Right ventricle myocardium superior (tissue), 1 donor: ENCODE data around the gene FAM228B. TPM values are rescaled to one million over a fixed set of nuclear protein-coding genes. Genes with fewer than 3 reads are reported as not detected.

Experiments
- ATAC-seq: fragments of 200-7000 bp; cut with Tn5 transposase; one replicate; pipeline ENCODE4 v1.9.1; 2020; ENCODE audit warnings: mild to moderate bottlenecking; ENCODE audit not compliant: poor library complexity
- DNase-seq: peaks from one replicate; pipeline ENCODE4 v3.0.0-alpha.2; 2020
- intact Hi-C: fragments of 100-400 bp; cut with DNase I; formaldehyde crosslinking; loops from one replicate; pipeline ENCODE4 v1.11.2; 2022
- total RNA-seq: library from RNA; stranded (reverse); fragmentation: NEBNext Ultra II Directional; extraction: Animal tissue kit (Norgen Biotek cat#: 25700); gene quantifications from one replicate; pipeline ENCODE4 v1.2.1, GENCODE V29; 2021
- donor health status: DM: no; HTN: yes; CAD: no; lungs with severe emphysema.

The FAM228B gene
- total RNA-seq, 1 donor from 2014 or later = 23.7 TPM

GRCh38 chr2:24211408-24211807, 88.1 kb downstream of the FAM228B start:
- intact Hi-C loops = no loop called here
- ATAC-seq = no peak

GRCh38 chr2:24214880-24215279, 91.6 kb downstream of the FAM228B start:
- ATAC-seq = no peak
- intact Hi-C loops = no loop called here
- DNase-seq = no peak

More at GRCh38 chr2:24211408-24211807, 88.1 kb downstream of the FAM228B start:
- DNase-seq = no peak

Other genes with a start within 250 kb of the FAM228B start
- gene ATAD2B, start 196.3 kb upstream of the FAM228B start, total RNA-seq = 6.1 TPM
- gene UBXN2A, start 183.0 kb upstream of the FAM228B start, total RNA-seq = 18.5 TPM
- not detected for gene MFSD2B, start 113.4 kb upstream of the FAM228B start, total RNA-seq
- gene WDCP, start 76.1 kb upstream of the FAM228B start, total RNA-seq = 7.3 TPM
- 3.1 TPM for gene FKBP1B, start 73.7 kb upstream of the FAM228B start, total RNA-seq
- gene SF3B6, start 47.1 kb upstream of the FAM228B start, total RNA-seq = 47.7 TPM
- gene TP53I3, start 38.6 kb upstream of the FAM228B start, total RNA-seq = 15.4 TPM
- gene PFN4, start 135 bp upstream of the FAM228B start, total RNA-seq = 0.46 TPM
- 0.16 TPM for gene FAM228A, start 51.6 kb downstream of the FAM228B start, total RNA-seq
- gene ITSN2, start 237.1 kb downstream of the FAM228B start, total RNA-seq = 41.2 TPM